Astrocyte of the spinal cord (primary cell): ENCODE data around the gene CERKL.

Experiments used
- DNase-seq: peaks from one replicate; pipeline ENCODE4 v3.0.0; 2011; ENCODE audit warnings: low read depth, low spot score
- H3K4me3 ChIP-seq: 2 replicates; pipeline ENCODE4 v1.5.1; 2011; ENCODE audit warnings: low read depth, mild to moderate bottlenecking, low read length, moderate library complexity
- CTCF ChIP-seq: IDR thresholded peaks from 2 replicates; pipeline ENCODE4 v1.5.1; 2012; ENCODE audit warnings: low read depth, mild to moderate bottlenecking, low read length, inconsistent platforms
- in situ Hi-C: cut with HindIII; loops from 2 replicates; pipeline ENCODE4 v1.10.0; 2017; ENCODE audit warnings: low sequenced_read_pairs

Gene CERKL

DNA sequence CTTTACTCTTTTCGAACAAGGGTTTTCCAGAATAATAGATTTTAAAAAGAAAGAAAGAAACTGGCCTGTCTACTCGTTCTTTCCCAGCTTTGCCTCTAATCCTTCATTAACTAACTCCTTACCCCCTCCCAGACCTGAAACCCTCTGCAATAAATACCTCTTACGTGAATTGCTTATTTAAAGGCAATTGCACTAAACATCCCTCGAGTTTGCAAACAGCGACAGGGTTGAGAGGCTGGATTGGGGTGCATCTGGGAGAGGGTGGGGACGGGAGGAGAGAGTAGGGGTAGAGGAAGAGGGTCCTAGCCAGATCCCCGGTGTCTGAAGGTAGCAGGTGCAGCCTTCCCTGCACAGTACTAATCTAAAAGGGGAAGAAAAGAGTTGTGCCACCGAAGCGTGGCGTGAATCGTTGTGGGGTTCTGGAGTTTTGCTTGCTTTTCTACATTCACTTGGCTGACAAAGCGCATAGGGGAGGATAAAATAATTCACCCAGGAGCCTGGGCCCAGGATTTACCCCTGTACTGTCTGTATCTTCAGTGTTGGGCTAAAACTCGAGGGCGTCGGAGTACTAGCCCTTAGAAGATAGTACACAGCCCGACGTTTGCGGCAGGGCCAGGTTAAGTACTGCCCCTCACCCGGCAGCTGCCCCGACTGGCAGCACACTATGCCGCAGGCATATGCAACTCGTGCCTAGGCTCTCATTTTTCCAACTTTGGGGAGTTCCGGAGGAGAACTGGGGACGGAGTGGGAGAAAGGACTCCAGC is 25.3 kb upstream of the CERKL start:
- no peak for TF ChIP-seq CTCF
- no peak overlapping the region for H3K4me3 ChIP-seq
- DNase-seq, result no peak
- in situ Hi-C loops, result no loop called here

GRCh38 chr2:181680937-181681811 is 24.3 kb upstream of the CERKL start:
- DNase-seq, result no peak
- TF ChIP-seq CTCF, result no peak
- in situ Hi-C loops, result no loop called here
- no peak overlapping the region for H3K4me3 ChIP-seq

- no peak for DNase-seq
- in situ Hi-C loops, result no loop called here
- H3K4me3 ChIP-seq, result no peak within 1 kb of the TSS
- TF ChIP-seq CTCF, result no peak
Measured at GRCh38 chr2:181680055-181680936, 23.4 kb upstream of the CERKL start, which contains the start of gene NEUROD1. NEUROD1 (minus strand) TSS chr2:181680517; CDS start chr2:181678860, 1,657 bp downstream.

DNA sequence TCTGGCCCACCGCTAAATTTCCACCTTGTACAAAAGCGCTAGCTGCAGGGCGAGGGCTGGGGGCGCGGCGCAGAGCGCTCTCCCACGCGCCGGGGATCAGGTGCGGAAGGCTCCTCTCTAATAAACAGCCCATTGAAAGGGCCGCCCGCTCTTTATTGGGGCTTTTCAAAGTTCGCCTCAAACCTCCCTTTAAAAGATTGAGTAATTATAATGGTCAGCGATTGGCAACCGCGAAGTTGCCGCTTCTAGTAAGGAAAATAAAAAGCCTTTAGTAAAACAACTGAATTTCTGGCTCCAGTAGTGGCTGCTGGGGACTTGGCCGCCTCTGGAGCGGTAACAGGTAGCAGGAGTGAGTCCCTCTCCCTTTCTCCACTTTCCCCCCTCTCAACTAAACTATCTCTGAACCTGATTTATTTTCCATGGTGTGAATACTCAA is 22.7 kb upstream of the CERKL start:
- no peak for TF ChIP-seq CTCF
- no peak overlapping the region for H3K4me3 ChIP-seq
- in situ Hi-C loops, result no loop called here
- no peak for DNase-seq

- in situ Hi-C loops, result no loop called here
- H3K4me3 ChIP-seq, result no peak overlapping the region
- no peak for TF ChIP-seq CTCF
- no peak for DNase-seq
Measured at GRCh38 chr2:181678861-181679543, 22.1 kb upstream of the CERKL start.
